Subcutaneous abdominal adipose tissue (tissue), 5 donors: ENCODE measurements around the gene SH2D6.
A peak's percentile ranks its signal among the peaks of the same experiment; 100 is the strongest.

Source experiments
- H3K27ac ChIP-seq: one replicate; pipeline ENCODE4 v1.7.0; 2013; ENCODE audit warnings: low read depth, mild to moderate bottlenecking, inconsistent platforms, low read length, moderate library complexity
- H3K27me3 ChIP-seq, 5 donors: one replicate each; pipeline ENCODE4 v1.7.0; 2013; ENCODE audit warnings: low read length in 5 of 5, inconsistent platforms in 1 of 5; ENCODE audit not compliant: control insufficient read depth in 5 of 5, insufficient read depth in 4 of 5
- H3K36me3 ChIP-seq, 5 donors: one replicate each; pipeline ENCODE4 v1.7.0; 2013; ENCODE audit warnings: low read length in 5 of 5; ENCODE audit not compliant: control insufficient read depth in 5 of 5, insufficient read depth in 5 of 5
- H3K4me1 ChIP-seq, 5 donors: one replicate each; pipeline ENCODE4 v1.7.0; 2013; ENCODE audit warnings: low read length in 5 of 5, mild to moderate bottlenecking in 3 of 5, moderate library complexity in 1 of 5; ENCODE audit not compliant: control insufficient read depth in 5 of 5, insufficient read depth in 5 of 5
- H3K4me3 ChIP-seq, 5 donors: one replicate each; pipeline ENCODE4 v1.7.0; 2013; ENCODE audit warnings: low read length in 5 of 5, low read depth in 1 of 5
- H3K9ac ChIP-seq, 5 donors: one replicate each; pipeline ENCODE4 v1.7.0; 2013; ENCODE audit warnings: low read length in 5 of 5, mild to moderate bottlenecking in 4 of 5, moderate library complexity in 3 of 5
- H3K9me3 ChIP-seq, 5 donors: one replicate each; pipeline ENCODE4 v1.7.0; 2013; ENCODE audit warnings: low read length in 5 of 5; ENCODE audit not compliant: control insufficient read depth in 5 of 5
- donor health status: healthy.
- donor health status: healthy.
- donor health status: healthy.
- donor health status: healthy.
- donor health status: healthy.

Gene SH2D6

DNA sequence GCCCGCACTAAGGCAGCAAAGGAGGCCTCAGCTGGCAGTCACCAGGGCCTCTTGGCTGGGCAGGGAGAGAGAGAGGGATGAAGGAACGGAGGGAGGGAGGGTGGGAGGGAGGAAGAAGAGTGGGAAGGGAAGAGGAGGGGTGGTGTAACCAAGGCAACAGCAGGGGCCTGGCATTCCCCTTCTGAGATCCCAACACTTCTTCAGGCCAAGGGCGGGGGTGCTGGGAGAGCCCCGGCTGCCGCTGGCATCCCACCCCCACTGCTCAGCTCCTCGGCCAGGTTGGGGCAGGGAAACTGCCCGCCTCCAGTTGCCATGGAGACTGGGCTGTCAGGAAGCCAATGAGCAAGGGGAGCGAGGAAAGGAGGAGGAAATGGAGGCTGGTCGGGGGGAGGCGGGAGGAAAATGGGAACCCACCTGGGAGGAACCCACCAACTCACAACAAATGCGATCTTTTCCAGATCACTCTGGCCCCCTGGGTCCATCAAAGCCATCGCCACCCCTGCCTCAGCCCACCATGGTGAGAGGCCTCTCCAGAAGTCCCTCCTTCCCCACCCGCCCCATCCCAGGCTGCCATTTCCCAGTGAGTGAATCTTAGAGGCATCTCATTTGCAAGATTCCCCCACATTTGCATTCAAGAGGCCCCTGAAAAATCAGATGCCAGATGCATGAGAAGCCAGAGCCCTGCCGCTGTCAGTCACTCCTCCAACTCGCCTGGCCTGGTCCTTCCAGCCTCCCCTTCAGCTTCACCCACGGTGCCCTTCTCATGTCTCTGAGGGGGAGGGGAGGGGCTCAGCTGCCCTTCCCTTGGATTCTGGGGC lies 12.4 kb downstream of the SH2D6 start:
- H3K27me3 ChIP-seq, result no peaks in the 10 kb centered on the region
- no peak overlapping the region for H3K4me3 ChIP-seq
- H3K9ac ChIP-seq, result no peak overlapping the region
- peaks cover 2 to 41% (median 22%) of the 10 kb centered on the region in 5 donors for H3K4me1 ChIP-seq
- no peaks in the 10 kb centered on the region for H3K36me3 ChIP-seq
- no peaks in the 10 kb centered on the region for H3K9me3 ChIP-seq
- H3K27ac ChIP-seq, result no peak overlapping the region

DNA sequence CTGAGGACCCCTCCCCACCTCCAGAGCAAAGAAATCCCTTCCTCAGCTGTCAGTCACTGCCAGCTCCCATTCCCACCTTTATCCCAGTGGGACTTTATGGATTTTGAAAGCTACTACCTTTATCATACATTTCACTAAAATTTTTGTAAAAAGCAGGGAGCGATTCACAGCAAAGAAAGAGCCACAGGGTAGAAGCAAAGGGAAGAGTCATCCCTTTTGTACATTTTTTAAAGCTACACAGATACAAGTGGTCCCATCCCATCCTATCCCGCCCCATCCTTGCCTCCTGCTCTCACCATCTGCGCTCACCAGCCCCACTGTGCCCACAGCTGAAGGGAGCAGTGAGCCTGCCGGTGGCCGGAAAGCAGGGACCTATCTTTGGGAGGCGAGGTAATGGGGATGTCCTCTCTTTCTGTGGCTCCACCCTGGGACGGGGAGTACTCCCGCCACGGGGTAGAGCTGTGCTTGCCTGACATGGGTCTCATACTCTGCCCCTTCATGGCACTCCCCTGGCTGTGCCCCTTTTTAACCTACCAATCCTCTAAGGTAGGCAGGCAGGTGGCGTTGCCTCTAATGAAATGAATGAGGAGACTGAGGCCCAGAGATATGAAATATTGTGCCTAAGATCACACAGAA lies 13.2 kb downstream of the SH2D6 start:
- H3K27me3 ChIP-seq, result no peaks in the 10 kb centered on the region
- H3K9me3 ChIP-seq, result no peaks in the 10 kb centered on the region
- H3K36me3 ChIP-seq, result no peaks in the 10 kb centered on the region
- no peak overlapping the region for H3K9ac ChIP-seq
- H3K4me1 ChIP-seq, result peaks cover 2 to 48% (median 28%) of the 10 kb centered on the region in 5 donors
- no peak overlapping the region for H3K4me3 ChIP-seq
- H3K27ac ChIP-seq, result no peak overlapping the region

- no peaks in the 10 kb centered on the region for H3K36me3 ChIP-seq
- H3K9me3 ChIP-seq, result no peaks in the 10 kb centered on the region
- H3K4me1 ChIP-seq, result peaks cover 4 to 48% (median 36%) of the 10 kb centered on the region in 5 donors
- H3K27me3 ChIP-seq, result no peaks in the 10 kb centered on the region
- H3K27ac ChIP-seq, result no peak overlapping the region
- H3K4me3 ChIP-seq, result no peak overlapping the region
- H3K9ac ChIP-seq, result peak overlapping the region in 1 of 5 donors; percentile 7
Measured at GRCh38 chr2:85433511-85434089, 15.1 kb downstream of the SH2D6 start.

DNA sequence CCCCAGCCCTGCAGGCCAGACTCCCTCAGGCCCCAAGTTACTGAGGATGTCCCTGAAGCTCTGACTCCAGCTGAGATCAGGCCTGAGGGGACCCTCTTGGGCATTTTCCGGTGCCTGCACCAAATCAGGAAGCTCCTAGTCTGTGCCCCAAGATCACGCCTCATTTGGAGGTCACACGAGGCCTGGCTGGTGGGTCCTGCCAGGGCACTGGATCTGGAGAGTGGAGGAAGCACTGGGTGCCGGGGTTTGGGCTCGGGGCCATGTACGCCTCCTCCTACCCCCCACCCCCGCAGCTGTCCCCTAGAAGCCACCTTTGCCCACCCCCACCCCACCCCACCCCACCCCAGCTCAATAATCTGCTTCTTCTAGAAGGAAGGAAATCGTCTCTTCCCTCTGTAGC lies 16.2 kb downstream of the SH2D6 start:
- Histone ChIP-seq H3K4me1 (peaks cover 4 to 55% (median 41%) of the 10 kb centered on the region in 5 donors), H3K4me3 (no peak overlapping the region), H3K36me3 (no peaks in the 10 kb centered on the region), H3K9me3 (no peaks in the 10 kb centered on the region), H3K27ac (no peak overlapping the region), H3K27me3 (no peaks in the 10 kb centered on the region), H3K9ac (no peak overlapping the region)

- Histone ChIP-seq H3K4me3 (no peak overlapping the region), H3K4me1 (peaks cover 4 to 55% (median 41%) of the 10 kb centered on the region in 5 donors), H3K27me3 (no peaks in the 10 kb centered on the region), H3K36me3 (no peaks in the 10 kb centered on the region), H3K9ac (no peak overlapping the region), H3K27ac (no peak overlapping the region), H3K9me3 (no peaks in the 10 kb centered on the region)
Measured at GRCh38 chr2:85435220-85435958, 16.9 kb downstream of the SH2D6 start.

DNA sequence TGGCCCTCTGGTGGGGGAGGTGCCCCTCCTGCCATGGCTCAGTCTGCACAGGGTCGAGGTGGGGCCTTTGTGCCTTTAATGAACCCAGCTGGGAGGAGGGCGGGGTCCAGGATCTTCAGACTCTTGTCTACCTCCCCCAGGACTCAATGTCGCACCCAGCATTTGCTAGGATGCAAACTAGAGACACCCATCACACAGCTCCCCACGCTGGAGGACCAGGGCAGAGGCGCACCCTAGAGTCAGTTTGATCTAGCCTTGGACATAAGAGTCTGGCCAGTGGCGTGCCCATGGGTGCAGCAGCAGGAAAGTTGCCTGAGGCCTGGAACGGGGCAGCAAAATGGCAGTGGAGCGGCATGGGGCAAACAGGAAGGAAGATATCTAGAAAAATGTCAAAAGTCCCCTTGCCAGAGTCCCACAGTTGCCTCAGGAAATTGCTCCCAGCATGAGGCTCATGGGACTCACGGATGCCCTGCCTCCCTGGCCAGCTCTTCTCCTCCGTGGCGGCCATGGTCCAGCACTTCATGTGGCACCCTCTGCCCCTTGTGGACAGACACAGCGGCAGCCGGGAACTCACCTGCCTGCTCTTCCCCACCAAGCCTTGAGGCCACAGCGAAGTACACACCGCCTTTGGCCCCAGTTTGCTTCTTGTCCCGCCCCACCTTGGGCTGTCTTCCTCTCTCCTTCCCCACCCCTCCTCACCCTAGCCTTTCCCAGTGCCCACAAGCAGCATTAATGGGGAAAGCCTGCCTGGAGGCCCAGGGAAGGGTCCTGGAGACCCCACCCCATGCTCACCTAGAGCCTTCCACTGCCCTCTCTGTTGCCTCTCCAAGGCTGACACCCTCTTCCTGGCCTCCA lies 17.7 kb downstream of the SH2D6 start:
- Histone ChIP-seq H3K36me3 (no peaks in the 10 kb centered on the region), H3K9ac (no peak overlapping the region), H3K4me3 (no peak overlapping the region), H3K9me3 (no peaks in the 10 kb centered on the region), H3K4me1 (peaks cover 4 to 55% (median 41%) of the 10 kb centered on the region in 5 donors), H3K27ac (peak overlapping the region; percentile 72), H3K27me3 (no peaks in the 10 kb centered on the region)

- Histone ChIP-seq H3K27ac (peak overlapping the region; percentile 72), H3K27me3 (no peaks in the 10 kb centered on the region), H3K4me1 (peaks cover 4 to 57% (median 41%) of the 10 kb centered on the region in 5 donors), H3K36me3 (no peaks in the 10 kb centered on the region), H3K9me3 (no peaks in the 10 kb centered on the region), H3K9ac (peak overlapping the region in 4 of 5 donors; percentile 54 to 76 (median 68)), H3K4me3 (peak overlapping the region in 3 of 5 donors; percentile 17 to 53 (median 52))
Measured at GRCh38 chr2:85436836-85437487, 18.4 kb downstream of the SH2D6 start.

DNA sequence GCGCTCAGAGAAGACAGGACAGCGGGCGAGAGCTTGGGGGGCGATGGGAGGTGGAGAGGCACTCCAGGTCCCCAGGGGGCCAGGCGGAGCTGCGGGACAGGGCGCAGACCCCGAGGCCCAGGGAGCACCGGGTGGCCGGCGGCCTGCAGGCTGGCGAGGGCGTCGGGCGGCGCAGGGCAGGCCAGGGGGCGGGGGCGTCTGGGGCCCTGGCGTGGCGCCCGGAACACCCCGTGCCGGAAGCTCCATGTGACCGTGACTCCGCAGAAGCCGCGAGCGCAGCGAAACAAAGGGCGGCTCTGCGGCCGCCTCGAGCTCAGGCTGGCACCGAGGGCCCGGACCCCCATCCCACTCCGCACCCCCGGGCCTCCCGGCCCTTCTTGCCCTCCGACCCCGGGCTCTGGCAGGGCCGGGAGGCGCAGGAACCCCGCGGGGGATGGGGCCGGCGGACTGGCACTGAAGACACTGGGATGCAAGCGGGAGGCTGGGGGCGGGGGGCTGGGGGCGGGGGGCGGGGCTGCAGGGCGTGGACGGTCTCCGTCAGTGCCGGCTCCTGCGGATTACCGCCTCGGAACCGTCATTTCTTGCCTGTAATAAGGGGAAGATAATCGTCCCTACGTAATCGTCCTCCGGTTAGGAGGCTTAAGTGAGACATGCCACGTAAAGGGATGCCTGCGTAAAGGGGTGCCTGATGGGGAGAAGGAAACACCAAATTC lies 19.1 kb downstream of the SH2D6 start:
- Histone ChIP-seq H3K9ac (peak overlapping the region in 4 of 5 donors; percentile 54 to 76 (median 73)), H3K4me1 (peaks cover 4 to 57% (median 41%) of the 10 kb centered on the region in 5 donors), H3K4me3 (peak overlapping the region; percentile 50 to 73 (median 53)), H3K9me3 (no peaks in the 10 kb centered on the region), H3K27ac (peak overlapping the region; percentile 72), H3K27me3 (no peaks in the 10 kb centered on the region), H3K36me3 (no peaks in the 10 kb centered on the region)
